Glomerular endothelial cell (primary cell): ENCODE results near the gene EHBP1L1. TPM values are rescaled to one million over a fixed set of nuclear protein-coding genes. Genes with fewer than 3 reads are reported as not detected.
"Not testable (repeated sequence)": the region's sequence is repeated elsewhere in the genome, so short reads cannot be mapped to it uniquely, and the experiment has no call there.

Experiments
- DNase-seq: peaks from one replicate; pipeline ENCODE4 v3.0.0-alpha.2; 2011; ENCODE audit warnings: low read depth, low spot score; ENCODE audit errors: extremely low read depth
- total RNA-seq: library from RNA; depleted of rRNA; stranded (reverse); fragments of >200 nt; gene quantifications from 2 replicates; pipeline ENCODE4 v1.2.3, GENCODE V29; 2015

The EHBP1L1 gene
- total RNA-seq, 1 donor from 2014 or later, result 27.8 TPM

- no peak for DNase-seq
Measured at GRCh38 chr11:65633390-65634108, 57.7 kb downstream of the EHBP1L1 start.

DNA sequence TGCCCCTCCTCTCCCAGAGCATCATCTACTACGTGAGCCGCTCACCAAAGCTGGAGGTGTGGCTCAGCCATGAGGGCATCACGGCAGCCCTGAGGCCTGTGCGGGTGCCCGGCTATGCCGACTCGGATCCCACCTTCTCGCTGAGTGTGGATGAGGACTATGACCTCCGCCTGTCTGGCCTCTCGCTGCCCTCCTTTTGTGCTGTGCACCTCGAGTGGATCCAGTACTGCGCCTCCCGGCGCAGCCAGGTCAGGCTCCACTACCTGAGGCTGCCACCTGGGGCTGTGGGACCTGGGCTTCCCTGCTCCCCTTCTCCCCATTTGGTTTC, 58.2 kb downstream of the EHBP1L1 start:
- DNase-seq, result no peak

- DNase-seq, result no peak
Measured at GRCh38 chr11:65634440-65634839, 58.6 kb downstream of the EHBP1L1 start.

DNA sequence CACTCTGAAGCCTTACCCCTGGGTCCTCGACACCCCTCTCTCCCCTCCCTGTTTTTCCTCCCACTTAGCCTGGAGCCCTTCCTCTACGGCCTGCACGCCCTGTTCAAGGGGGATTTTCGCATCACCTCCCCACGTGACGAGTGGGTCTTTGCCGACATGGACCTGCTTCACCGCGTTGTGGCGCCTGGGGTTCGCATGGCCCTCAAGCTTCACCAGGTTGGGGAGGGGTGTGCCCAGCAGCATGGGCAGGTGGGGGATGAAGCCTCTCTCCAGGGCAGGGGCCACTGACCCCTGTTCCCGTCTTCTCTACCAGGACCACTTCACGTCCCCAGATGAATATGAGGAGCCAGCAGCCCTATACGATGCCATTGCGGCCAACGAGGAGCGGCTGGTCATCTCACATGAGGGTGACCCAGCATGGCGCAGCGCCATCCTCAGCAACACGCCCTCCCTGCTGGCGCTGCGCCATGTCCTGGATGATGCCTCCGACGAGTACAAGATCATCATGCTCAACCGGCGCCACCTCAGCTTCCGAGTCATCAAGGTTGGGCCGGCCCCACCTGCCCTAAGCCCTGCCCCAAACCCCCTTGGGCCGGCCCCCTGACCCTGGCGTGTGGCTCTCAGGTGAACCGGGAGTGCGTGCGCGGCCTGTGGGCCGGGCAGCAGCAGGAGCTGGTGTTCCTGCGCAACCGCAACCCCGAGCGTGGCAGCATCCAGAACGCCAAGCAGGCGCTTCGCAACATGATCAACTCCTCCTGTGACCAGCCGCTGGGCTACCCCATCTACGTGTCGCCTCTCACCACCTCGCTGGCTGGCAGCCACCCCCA, 59.3 kb downstream of the EHBP1L1 start:
- no peak for DNase-seq

DNA sequence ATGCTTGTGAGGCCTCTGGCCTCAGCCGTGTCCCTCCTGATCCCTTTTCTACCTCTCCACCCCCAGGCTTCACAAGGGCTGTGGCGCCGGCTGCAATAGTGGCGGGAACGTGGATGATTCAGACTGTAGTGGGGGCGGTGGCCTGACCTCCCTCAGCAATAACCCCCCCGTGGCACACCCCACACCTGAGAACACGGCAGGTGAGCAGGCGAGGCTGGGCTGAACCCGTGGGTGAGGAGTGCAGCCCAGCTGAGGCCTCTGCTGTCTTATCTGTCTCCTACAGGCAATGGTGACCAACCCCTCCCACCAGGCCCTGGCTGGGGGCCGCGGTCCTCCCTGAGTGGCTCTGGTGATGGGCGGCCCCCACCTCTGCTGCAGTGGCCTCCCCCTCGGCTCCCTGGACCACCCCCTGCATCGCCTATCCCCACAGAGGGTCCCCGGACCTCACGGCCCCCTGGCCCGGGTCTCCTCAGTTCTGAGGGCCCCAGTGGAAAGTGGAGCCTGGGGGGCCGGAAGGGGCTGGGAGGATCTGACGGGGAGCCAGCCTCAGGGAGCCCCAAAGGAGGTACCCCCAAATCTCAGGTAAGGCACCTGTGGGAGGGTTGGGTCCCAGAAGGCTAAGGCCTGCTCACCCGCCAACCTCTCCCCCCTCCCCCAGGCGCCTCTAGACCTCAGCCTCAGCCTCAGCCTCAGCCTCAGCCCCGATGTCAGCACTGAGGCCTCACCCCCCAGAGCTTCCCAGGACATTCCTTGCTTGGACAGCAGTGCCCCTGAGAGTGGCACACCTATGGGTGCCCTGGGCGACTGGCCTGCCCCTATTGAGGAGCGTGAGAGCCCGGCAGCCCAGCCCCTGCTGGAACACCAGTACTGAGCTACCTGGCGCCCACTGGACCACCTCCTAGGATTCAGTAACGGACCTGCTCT, 60.5 kb downstream of the EHBP1L1 start:
- no peak for DNase-seq

DNA sequence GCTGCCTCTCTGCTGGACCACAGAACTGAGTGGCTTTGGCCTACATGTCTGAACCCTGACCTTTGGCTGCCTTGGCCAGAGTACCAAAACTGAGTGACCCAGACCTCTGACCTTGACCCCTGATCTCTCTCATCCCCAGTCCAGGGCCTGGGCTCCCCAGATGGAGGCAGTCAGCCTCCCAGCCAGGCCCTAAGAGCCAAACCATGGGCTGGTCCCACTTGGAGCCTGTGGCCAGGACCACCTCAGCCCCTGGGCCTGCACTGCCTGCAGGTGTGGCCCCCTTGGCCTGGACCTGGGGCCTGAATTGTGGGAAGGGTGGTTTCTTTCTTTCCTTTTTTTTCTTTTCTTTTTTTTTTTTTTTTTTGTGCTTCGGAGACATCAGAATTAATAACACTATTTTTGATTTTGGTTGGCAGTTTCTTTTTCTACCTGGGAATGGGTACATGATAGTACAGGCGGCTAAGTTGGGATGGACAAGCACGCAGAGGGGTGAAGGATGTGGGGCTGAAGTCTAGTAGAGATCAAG, 61.2 kb downstream of the EHBP1L1 start:
- no peak for DNase-seq

DNA sequence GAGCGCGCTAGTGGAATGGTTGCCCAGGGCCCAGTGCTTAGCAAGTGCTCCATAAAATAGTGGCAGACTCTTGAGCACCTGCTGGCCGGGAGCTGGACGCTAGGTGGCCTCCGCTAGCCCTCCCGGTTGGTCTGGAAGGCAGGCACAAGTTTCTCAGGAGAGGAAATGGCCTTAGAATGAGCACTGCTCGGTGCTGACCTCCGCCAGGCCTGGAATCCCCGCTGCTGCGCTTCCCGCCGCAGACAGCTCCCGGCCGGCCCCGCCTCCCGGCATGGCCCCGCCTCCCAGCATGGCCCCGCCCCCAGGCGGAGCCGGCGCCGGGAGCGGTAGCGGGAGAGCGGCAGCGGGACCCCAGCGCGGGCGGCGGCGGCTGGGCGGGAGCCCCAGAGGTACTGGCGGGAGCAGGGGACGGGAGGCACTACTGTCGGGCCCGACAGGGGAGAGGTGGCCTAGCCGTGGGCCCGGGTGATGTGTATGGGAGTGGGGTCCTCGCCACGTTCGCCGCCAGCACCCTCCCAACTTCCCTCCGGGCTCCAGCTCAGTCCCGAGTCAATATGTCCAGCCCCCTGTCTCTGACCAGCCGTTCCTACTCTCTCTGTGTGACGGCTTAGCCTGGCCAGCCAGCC, 62.1 kb downstream of the EHBP1L1 start, which contains the start of gene SIPA1:
SIPA1 (plus strand) TSS at position 308 of the 626 bp plus-strand sequence. CDS start 2,821 bp downstream, outside the sequence.
- DNase-seq, result no peak

- DNase-seq, result not testable (repeated sequence)
Measured at GRCh38 chr11:65639228-65639597, 63.4 kb downstream of the EHBP1L1 start.

DNA sequence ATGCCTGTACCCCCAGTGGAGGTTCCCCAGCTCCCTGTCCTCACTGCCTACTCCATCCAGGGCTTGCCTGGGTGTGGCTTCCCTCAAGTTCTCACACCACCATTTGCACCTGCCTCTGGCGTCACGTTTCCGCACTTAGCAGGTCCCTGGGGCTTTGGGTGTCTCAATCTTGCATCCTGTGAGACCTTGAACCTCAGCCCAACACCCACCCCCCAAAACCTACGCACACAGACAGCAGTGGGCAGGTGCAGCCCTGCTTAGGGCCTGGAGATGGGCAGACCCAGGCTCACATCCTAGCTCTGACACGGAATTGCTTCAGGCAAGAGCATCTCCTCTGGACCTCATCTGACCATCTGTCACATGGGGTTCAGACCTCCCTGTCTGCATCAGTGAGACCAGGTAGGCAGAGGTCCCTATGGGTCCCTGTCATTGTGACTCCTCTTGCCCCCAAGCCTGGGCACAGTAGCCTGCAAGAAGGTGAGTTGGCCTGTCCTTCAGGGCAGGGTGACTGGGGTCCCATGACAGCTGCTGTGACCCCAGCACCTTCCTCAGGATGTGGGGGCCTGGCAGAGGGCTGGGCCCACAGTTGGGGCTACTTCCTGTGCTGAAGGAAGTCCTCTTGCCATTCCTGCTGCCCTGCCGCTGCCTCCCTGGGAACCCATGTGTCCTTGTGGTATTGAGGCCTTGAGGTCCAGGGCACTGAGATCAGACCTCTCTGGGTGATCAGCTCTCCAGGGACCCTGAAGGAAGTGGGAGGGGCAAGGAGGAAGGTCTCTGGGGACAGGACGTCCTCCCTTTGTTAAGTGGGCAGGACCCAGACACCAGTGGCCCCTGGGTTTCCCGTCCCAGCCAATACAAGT, 64.0 kb downstream of the EHBP1L1 start:
- no peak for DNase-seq

GRCh38 chr11:65640483-65641296, 64.8 kb downstream of the EHBP1L1 start:
- DNase-seq, result no peak

DNA sequence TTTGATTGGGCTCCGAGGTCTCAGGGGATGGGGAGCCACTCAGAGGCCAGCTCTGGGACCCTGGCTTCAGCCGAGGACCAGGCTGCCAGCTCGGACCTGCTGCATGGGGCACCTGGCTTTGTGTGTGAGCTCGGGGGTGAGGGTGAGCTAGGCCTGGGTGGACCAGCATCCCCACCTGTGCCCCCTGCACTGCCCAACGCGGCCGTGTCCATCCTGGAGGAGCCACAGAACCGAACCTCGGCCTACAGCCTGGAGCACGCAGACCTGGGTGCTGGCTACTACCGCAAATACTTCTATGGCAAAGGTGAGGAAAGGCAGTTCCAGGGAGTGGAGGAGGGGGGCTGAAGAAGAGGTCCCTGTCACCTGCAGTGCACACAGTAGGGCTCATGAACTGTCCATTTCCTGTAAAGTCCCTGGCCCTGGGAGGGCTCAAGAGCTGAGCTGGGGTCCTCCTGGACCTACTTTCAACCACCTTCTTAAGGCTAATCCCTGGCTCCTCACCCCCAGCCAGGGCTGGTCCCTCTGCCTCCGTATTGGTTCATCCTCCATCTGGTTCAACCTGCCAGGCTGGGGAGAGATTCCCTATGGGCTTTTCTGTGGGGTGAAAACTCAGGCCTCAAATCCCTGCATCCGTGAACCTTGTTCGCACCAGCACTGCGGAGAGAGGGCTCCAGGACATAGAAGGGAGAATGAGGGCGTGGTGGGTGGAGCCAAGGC, 65.6 kb downstream of the EHBP1L1 start:
- no peak for DNase-seq

Other genes starting within 250 kb of the EHBP1L1 start
- gene DPF2, start 242.2 kb upstream of the EHBP1L1 start, total RNA-seq, result 40.9 and 52.2 TPM in 2 replicates
- gene TIGD3, start 221.3 kb upstream of the EHBP1L1 start, total RNA-seq, result 0.41 TPM in 1 of 2 replicates, not detected in the other
- gene SLC25A45, start 193.4 kb upstream of the EHBP1L1 start, total RNA-seq, result 2.0 and 3.5 TPM in 2 replicates
- gene FRMD8, start 189.4 kb upstream of the EHBP1L1 start, total RNA-seq, result 120 and 121 TPM in 2 replicates
- gene NEAT1, start 153.3 kb upstream of the EHBP1L1 start, total RNA-seq, result 125 and 425 TPM in 2 replicates
- gene MALAT1, start 77.0 kb upstream of the EHBP1L1 start, total RNA-seq, result 3,312 and 7,796 TPM in 2 replicates
- gene SCYL1, start 51.0 kb upstream of the EHBP1L1 start, total RNA-seq, result 94.4 and 104 TPM in 2 replicates
- 104 and 131 TPM in 2 replicates for gene LTBP3, start 17.7 kb upstream of the EHBP1L1 start, total RNA-seq
- gene ZNRD2, start 5.6 kb upstream of the EHBP1L1 start, total RNA-seq, result 59.4 and 66.4 TPM in 2 replicates
- 63.6 and 90.4 TPM in 2 replicates for gene FAM89B, start 3.5 kb upstream of the EHBP1L1 start, total RNA-seq
- 0.58 TPM in 1 of 2 replicates, not detected in the other for gene KCNK7, start 19.7 kb downstream of the EHBP1L1 start, total RNA-seq
- gene MAP3K11, start 38.2 kb downstream of the EHBP1L1 start, total RNA-seq, result 100 and 181 TPM in 2 replicates
- gene PCNX3, start 39.7 kb downstream of the EHBP1L1 start, total RNA-seq, result 51.0 and 67.8 TPM in 2 replicates
- 60.7 and 102 TPM in 2 replicates for gene SIPA1, start 62.0 kb downstream of the EHBP1L1 start, total RNA-seq
- gene RELA, start 86.9 kb downstream of the EHBP1L1 start, total RNA-seq, result 89.0 and 118 TPM in 2 replicates
- gene KAT5, start 136.2 kb downstream of the EHBP1L1 start, total RNA-seq, result 38.9 and 47.5 TPM in 2 replicates
- 76.5 and 87.6 TPM in 2 replicates for gene RNASEH2C, start 144.7 kb downstream of the EHBP1L1 start, total RNA-seq
- gene AP5B1, start 204.9 kb downstream of the EHBP1L1 start, total RNA-seq, result 15.8 and 18.8 TPM in 2 replicates
- not detected in 2 replicates for gene OVOL1, start 211.0 kb downstream of the EHBP1L1 start, total RNA-seq